Measurements from ENCODE around the gene KHDC4. TPM values are rescaled to one million over a fixed set of nuclear protein-coding genes. Genes with fewer than 3 reads are reported as not detected.

KHDC4 gene
- total RNA-seq, 1 experiment from 2014 or later, result 57.7 TPM

DNA sequence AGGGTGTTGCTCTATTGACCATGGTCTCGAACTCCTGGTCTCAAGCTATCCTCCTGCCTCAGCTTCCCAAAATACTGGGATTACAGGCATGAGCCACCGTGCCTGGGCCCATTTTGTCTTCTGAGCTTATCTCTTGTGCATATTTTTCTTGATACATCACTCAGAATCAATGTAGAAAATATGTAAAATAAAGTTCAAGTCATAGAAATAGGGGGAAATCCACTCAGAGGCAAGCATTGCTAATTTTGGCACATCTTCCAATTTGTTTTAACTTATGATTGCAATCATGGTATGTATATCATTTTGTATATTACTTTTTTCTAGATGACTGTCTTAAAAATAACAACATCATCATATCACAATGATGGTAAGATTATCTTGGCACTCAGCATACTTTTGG, 44.6 kb downstream of the KHDC4 start:
- Histone ChIP-seq H3K56ac (ENCODE audit: insufficient read length, low read depth, low read length) (no peak overlapping the region), H2BK20ac (ENCODE audit: low read depth, low read length, poor library complexity, severe bottlenecking) (no peak overlapping the region), H3K14ac (ENCODE audit: insufficient read depth, low read length) (no peak overlapping the region), H2AFZ (ENCODE audit: low read length) (no peak overlapping the region), H2BK15ac (ENCODE audit: low read depth, low read length) (no peak overlapping the region), H3K79me1 (ENCODE audit: insufficient read depth, low read depth, low read length, poor library complexity, severe bottlenecking) (no peaks in the 10 kb centered on the region), H3K4ac (ENCODE audit: low read depth, low read length) (no peak overlapping the region), H4K20me1 (ENCODE audit: control insufficient read depth, insufficient read depth, insufficient read length) (no peaks in the 10 kb centered on the region), H3K18ac (ENCODE audit: insufficient read length, low read depth, low read length) (no peak overlapping the region), H3K9ac (ENCODE audit: extremely low read depth, insufficient read length, low read length) (no peak overlapping the region), H3K27me3 (ENCODE audit: insufficient read depth, low read length) (no peaks in the 10 kb centered on the region), H3K9me3 (ENCODE audit: control insufficient read depth, low read depth, low read length) (no peaks in the 10 kb centered on the region), H2AK5ac (ENCODE audit: insufficient read length, low read length) (no peak overlapping the region), H4K8ac (replicated peaks; ENCODE audit: insufficient read length, low read depth, low read length) (no peak overlapping the region), H3K79me2 (ENCODE audit: insufficient read depth, low read length) (no peaks in the 10 kb centered on the region), H2BK12ac (ENCODE audit: insufficient read length, low read depth, low read length) (no peak overlapping the region), H3K4me1 (ENCODE audit: insufficient read depth, low read length) (no peaks in the 10 kb centered on the region), H3K27ac (ENCODE audit: insufficient read length, low read depth, low read length) (no peak overlapping the region), H3K23me2 (ENCODE audit: insufficient read length, low read depth, low read length, poor library complexity, severe bottlenecking) (no peaks in the 10 kb centered on the region), H3K4me2 (ENCODE audit: insufficient read depth, insufficient read length, low read length) (no peak overlapping the region), H2BK5ac (ENCODE audit: insufficient read length, low read length) (no peak overlapping the region), H3K23ac (ENCODE audit: insufficient read length, low read depth, low read length) (no peak overlapping the region), H4K91ac (ENCODE audit: insufficient read length, low read depth, low read length) (no peak overlapping the region), H3T11ph (ENCODE audit: low read length) (no peak overlapping the region), H2BK120ac (ENCODE audit: low read depth, low read length, poor library complexity, severe bottlenecking) (no peak overlapping the region), H4K5ac (ENCODE audit: insufficient read length, low read depth, low read length) (no peak overlapping the region)
- TF ChIP-seq, protein P1, sequence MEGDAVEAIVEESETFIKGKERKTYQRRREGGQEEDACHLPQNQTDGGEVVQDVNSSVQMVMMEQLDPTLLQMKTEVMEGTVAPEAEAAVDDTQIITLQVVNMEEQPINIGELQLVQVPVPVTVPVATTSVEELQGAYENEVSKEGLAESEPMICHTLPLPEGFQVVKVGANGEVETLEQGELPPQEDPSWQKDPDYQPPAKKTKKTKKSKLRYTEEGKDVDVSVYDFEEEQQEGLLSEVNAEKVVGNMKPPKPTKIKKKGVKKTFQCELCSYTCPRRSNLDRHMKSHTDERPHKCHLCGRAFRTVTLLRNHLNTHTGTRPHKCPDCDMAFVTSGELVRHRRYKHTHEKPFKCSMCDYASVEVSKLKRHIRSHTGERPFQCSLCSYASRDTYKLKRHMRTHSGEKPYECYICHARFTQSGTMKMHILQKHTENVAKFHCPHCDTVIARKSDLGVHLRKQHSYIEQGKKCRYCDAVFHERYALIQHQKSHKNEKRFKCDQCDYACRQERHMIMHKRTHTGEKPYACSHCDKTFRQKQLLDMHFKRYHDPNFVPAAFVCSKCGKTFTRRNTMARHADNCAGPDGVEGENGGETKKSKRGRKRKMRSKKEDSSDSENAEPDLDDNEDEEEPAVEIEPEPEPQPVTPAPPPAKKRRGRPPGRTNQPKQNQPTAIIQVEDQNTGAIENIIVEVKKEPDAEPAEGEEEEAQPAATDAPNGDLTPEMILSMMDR (conservative IDR thresholded peaks at IDR 0.05), result no peak
- no peaks in the 10 kb centered on the region for H3K9me3 Mint-ChIP-seq
- no peaks in the 10 kb centered on the region for H3K27me3 Mint-ChIP-seq (ENCODE audit: low read depth)
- no peaks in the 10 kb centered on the region for H3K36me3 Mint-ChIP-seq (ENCODE audit: insufficient read depth in 1 of 3, low read depth in 3 of 3)
- WGBS (ENCODE audit: extremely low coverage, insufficient read length, low lambda C conversion rate), result no CpG with 5 or more reads among the region's 2 CpGs
- no peak overlapping the region for H3K27ac Mint-ChIP-seq
- DNase-seq, result no peak
- H3K4me1 Mint-ChIP-seq, result no peaks in the 10 kb centered on the region
- no peak overlapping the region for H3K4me3 Mint-ChIP-seq

Data from H9 (cell line).